ENCODE results near the gene MYL7. TPM values are rescaled to one million over a fixed set of nuclear protein-coding genes. Genes with fewer than 3 reads are reported as not detected.

MYL7 gene
- total and polyA plus RNA-seq, 2 of the 4 experiments (the other 2 are of a cell fraction): 0.24 TPM; not detected in 1

GRCh38 chr7:44106311-44107065 is 34.6 kb downstream of the MYL7 start:
- H3K27ac ChIP-seq (ENCODE audit: insufficient read depth, low read length): no peak overlapping the region
- H2AK5ac ChIP-seq (ENCODE audit: low read depth, low read length): peak overlapping the region; percentile 70; the same call in 1 of the 2 replicates
- intact Hi-C loops (cut with micrococcal nuclease): no loop called here
- ATAC-seq (ENCODE audit: low read depth): no peak
- H3K36me3 ChIP-seq (ENCODE audit: control insufficient read depth, insufficient read depth, low read length): no peaks in the 10 kb centered on the region
- H2AFZ ChIP-seq (replicated peaks; ENCODE audit: low read length, poor library complexity): no peak overlapping the region
- dilution Hi-C loops (cut with HindIII; ENCODE audit: low sequenced_read_pairs, unreplicated experiment): no loop called here
- no TSS peak for BruUV-seq (replicated peaks)
- no peak overlapping the region for H3K56ac ChIP-seq (ENCODE audit: extremely low read depth, insufficient read depth, low read length)
- peaks cover 18% of the 10 kb centered on the region for H3K9me1 ChIP-seq (ENCODE audit: insufficient read depth, low read length)
- H3K79me1 ChIP-seq (ENCODE audit: low read depth in 1 of 2, low read length in 2 of 2): no peaks in the 10 kb centered on the region; a peak in 1 of 4 replicates
- H3K23ac ChIP-seq (ENCODE audit: low read depth, low read length): no peak overlapping the region
- no peaks in the 10 kb centered on the region for H3K9me3 ChIP-seq (ENCODE audit: control insufficient read depth, insufficient read depth, low read length)
- in situ Hi-C loops (cut with MboI; ENCODE audit: low sequenced_read_pairs): no loop called here
- no peak overlapping the region; the same call in 1 of the 2 replicates for H3K18ac ChIP-seq (ENCODE audit: low read depth, low read length)
- H2BK20ac ChIP-seq (ENCODE audit: low read depth, low read length): no peak overlapping the region
- H3K14ac ChIP-seq (replicated peaks; ENCODE audit: low read depth, low read length): 0 out of 2 replicates have a peak overlapping the region, but pooled peaks have one; percentile 77
- no peak overlapping the region for H3K4me2 ChIP-seq (ENCODE audit: low read depth, low read length)
- no peaks in the 10 kb centered on the region for H4K20me1 ChIP-seq (ENCODE audit: insufficient read depth, low read length)
- no peak overlapping the region for H4K8ac ChIP-seq (ENCODE audit: low read depth in 2 of 2, low read length in 2 of 2)
- H2BK15ac ChIP-seq (ENCODE audit: low read depth, low read length): no peak overlapping the region
- H4K91ac ChIP-seq (ENCODE audit: insufficient read depth, low read depth, low read length): no peak overlapping the region
- CTCF ChIA-PET: no interaction called here
- peak overlapping the region; percentile 80 for H3K4ac ChIP-seq (ENCODE audit: low read depth, low read length)
- 0 out of 2 replicates have a peak overlapping the region, but pooled peaks have one; percentile 30 for H2BK120ac ChIP-seq (ENCODE audit: low read depth, low read length)
- no peak for DNase-seq
- no peak overlapping the region for H2AK9ac ChIP-seq (replicated peaks; ENCODE audit: low read depth, low read length, poor library complexity)
- no peaks in the 10 kb centered on the region for H3K27me3 ChIP-seq (ENCODE audit: control insufficient read depth, insufficient read depth, low read length)
- 98% methylated on average over 4 of the region's 10 CpGs; no CpG with 5 or more reads in 1 of the 2 experiments for WGBS, 2 experiments (ENCODE audit: extremely low coverage in 2 of 2, insufficient read length in 1 of 2)
- no peak overlapping the region for H2BK5ac ChIP-seq (ENCODE audit: low read depth, low read length, poor library complexity, severe bottlenecking)
- no peak overlapping the region for H3K9ac ChIP-seq (ENCODE audit: low read depth, low read length)
- POLR2A ChIA-PET (ENCODE audit: unreplicated experiment): no interaction called here
- H3K4me1 ChIP-seq (ENCODE audit: control insufficient read depth, insufficient read depth, low read length): peaks cover 19% of the 10 kb centered on the region
- no peak overlapping the region for H3K4me3 ChIP-seq (ENCODE audit: insufficient read depth, low read depth, low read length)
- no peak for TF ChIP-seq SMC3 (IDR thresholded peaks at IDR 0.05; ENCODE audit: low read depth, low read length)
- no peak for TF ChIP-seq RFX5 (IDR thresholded peaks at IDR 0.05; ENCODE audit: low read depth, low read length)
- no peak for TF ChIP-seq CEBPB (IDR thresholded peaks at IDR 0.05; ENCODE audit: low read depth, low read length)
- no peak for TF ChIP-seq ELK1 (IDR thresholded peaks at IDR 0.05; ENCODE audit: borderline replicate concordance, low read depth, low read length)
- TF ChIP-seq BHLHE40 (IDR thresholded peaks at IDR 0.05; ENCODE audit: low read depth, low read length): no peak
- TF ChIP-seq CHD1 (IDR thresholded peaks at IDR 0.05; ENCODE audit: low read depth, low read length): no peak
- no peak for TF ChIP-seq CTCF (conservative IDR thresholded peaks at IDR 0.05; ENCODE audit: low read depth, low read length)
- no peak for TF ChIP-seq RCOR1 (IDR thresholded peaks at IDR 0.05; ENCODE audit: insufficient replicate concordance, low read length)
- no peak for TF ChIP-seq POLR2A (IDR thresholded peaks at IDR 0.05; ENCODE audit: low read depth, low read length)
- no peak for TF ChIP-seq USF2 (IDR thresholded peaks at IDR 0.05; ENCODE audit: low read depth, low read length)
- TF ChIP-seq NFE2L2 (IDR thresholded peaks at IDR 0.05; ENCODE audit: low read depth, low read length): no peak
- TF ChIP-seq FOS (IDR thresholded peaks at IDR 0.05; ENCODE audit: low read depth, low read length): no peak
- H4K5ac ChIP-seq (ENCODE audit: low read depth, low read length): no peak overlapping the region
